A673 (cell line): ENCODE results near the gene MKNK2.

Source experiments
- CTCF ChIP-seq: fragments of 300-800, 200-600 bp; sonication (generic); conservative IDR thresholded peaks from 2 replicates; pipeline ENCODE4 v1.5.1; 2017; ENCODE audit warnings: low read depth, mild to moderate bottlenecking, antibody characterized with exemption, low read length, moderate library complexity, mixed read lengths
- EZH2 ChIP-seq: fragments of 200-600 bp; sonication (generic); IDR thresholded peaks from 2 replicates; pipeline ENCODE4 v1.6.1; 2017; ENCODE audit warnings: borderline replicate concordance, low read depth, mild to moderate bottlenecking, mixed read lengths, antibody characterized with exemption, low read length; ENCODE audit not compliant: poor library complexity, severe bottlenecking

- TF ChIP-seq CTCF (no peak), EZH2 (no peak)
Observed at GRCh38 chr19:2026770-2027169, 24.3 kb downstream of the MKNK2 start.
